NB4 (cell line): Measurements from ENCODE around the gene DISP2.
A peak's percentile ranks its signal among the peaks of the same experiment; 100 is the strongest.

Experiments used
- DNase-seq: peaks from one replicate; pipeline ENCODE4 v3.0.0; 2010; ENCODE audit warnings: low read depth
- H3K4me3 ChIP-seq: one replicate; pipeline ENCODE4 v1.5.1; 2011; ENCODE audit warnings: mild to moderate bottlenecking, low read depth, low read length, moderate library complexity
- CTCF ChIP-seq: IDR thresholded peaks from one replicate; pipeline ENCODE4 v1.5.1; 2012; ENCODE audit warnings: low read depth, low read length
- MAX ChIP-seq: IDR thresholded peaks from 2 replicates; pipeline ENCODE4 v1.6.1; 2011; ENCODE audit warnings: low read depth, low read length
- MYC ChIP-seq: IDR thresholded peaks from 2 replicates; pipeline ENCODE4 v1.6.1; 2011; ENCODE audit warnings: low read depth, low read length
- POLR2A ChIP-seq: IDR thresholded peaks from 2 replicates; pipeline ENCODE4 v1.6.1; 2011; ENCODE audit warnings: mild to moderate bottlenecking; ENCODE audit not compliant: insufficient read length; ENCODE audit errors: extremely low read depth

Gene DISP2

DNA sequence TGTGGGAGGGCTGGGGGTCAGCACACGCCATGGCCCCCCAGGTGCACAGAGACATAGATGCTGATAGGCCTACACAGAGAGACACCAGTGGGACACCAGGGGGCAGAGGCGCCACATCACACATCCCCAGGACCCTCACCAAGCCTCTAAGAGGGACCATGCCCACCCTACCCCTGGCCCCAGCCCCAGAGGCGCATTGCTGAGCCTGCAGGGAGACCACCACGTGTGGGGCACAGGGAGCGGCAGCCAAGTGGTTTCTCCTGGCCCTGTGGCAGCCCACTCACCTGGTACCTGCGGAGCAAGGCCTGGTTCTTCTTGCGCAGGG is 18.4 kb upstream of the DISP2 start:
- H3K4me3 ChIP-seq: no peak overlapping the region
- DNase-seq: no peak
- TF ChIP-seq CTCF: no peak
- TF ChIP-seq MYC: no peak
- no peak for TF ChIP-seq MAX

DNA sequence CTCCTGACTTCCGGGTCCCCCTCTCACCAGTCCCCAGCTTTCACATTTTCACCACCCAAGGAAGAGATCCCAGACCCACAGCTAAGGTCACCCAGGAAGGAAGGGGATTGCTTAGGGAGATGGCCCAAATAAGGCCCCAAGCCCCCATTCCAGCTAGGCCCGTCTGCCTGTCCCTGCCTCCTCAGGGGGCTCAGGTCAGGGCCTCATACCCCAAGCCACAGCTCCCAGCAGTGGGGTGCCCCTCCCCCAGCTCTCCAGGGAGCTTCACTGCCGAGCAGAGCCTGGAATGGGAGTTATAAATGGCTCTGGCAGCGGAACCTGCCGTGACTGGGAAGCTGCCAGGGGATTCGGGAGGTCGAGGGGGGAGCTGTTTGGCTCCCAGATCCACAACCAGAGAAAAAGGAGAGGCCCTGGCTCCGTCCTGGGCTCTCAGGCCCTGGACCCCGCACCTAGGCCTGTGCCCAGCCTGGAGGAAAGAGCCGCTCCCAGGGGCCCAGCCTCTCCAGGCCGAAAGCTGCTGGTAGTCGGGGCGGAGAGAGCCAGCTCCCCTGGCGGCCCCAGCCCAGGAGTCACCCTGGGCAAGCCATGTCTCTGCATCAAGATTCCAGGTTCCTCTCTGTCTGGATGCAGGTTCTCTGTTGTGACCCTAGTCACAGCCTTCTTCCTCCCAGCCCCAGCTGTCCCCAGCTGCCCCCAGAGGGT is 17.8 kb upstream of the DISP2 start:
- H3K4me3 ChIP-seq: no peak overlapping the region
- no peak for DNase-seq
- TF ChIP-seq MYC (no peak), POLR2A (no peak), CTCF (no peak), MAX (no peak)

- no peak for DNase-seq
- TF ChIP-seq POLR2A (no peak), CTCF (no peak), MAX (no peak), MYC (no peak)
- H3K4me3 ChIP-seq: no peak within 1 kb of the TSS
Observed at GRCh38 chr15:40340740-40341400, 17.1 kb upstream of the DISP2 start, which contains the start of gene CCDC9B. CCDC9B (minus strand) TSS chr15:40340939; CDS start chr15:40340819, 120 bp downstream.

DNA sequence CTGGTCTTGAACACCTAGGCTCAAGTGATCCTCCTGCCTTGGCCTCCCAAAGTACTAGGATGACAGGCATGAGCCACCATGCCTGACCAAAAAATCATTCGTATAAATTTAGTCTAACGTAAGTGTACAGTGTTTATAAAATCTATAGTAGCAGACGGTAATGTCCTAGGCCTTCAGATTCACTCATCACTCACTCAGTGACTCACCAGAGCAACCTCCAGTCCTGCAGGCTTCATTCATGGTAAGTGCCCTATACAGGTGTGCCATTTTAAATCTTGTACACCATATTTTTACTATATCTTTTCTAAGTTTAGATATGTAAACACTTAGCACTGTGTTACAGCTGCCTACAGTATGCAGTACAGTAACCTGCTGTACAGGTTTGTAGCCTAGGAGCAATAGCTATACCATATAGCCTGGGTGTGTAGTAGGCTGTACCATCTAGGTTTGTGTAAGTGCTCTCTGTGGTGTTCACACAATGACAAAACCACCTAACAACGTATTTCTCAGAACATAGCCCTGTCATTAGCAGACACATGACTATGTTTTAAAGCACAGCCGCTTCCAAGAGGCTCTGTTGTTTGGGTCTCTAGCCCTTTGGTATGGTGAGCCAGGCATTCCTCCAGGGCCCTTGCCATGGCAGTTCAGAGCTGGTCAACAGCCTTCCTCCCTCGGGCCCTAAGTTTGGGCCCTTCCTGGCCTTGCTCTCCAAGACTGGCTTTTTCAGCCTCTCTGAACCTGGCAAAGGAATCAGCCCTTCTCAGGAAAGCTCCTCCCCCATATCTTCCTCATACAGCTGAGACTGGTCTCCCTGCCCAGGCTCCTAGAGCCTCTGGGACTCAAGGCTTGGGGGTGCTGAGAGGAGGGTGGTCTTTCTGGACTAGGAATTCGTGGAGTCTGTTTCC is 15.4 kb upstream of the DISP2 start:
- no peak for DNase-seq
- H3K4me3 ChIP-seq: no peak overlapping the region
- TF ChIP-seq POLR2A (no peak), MYC (no peak), CTCF (no peak), MAX (no peak)

DNA sequence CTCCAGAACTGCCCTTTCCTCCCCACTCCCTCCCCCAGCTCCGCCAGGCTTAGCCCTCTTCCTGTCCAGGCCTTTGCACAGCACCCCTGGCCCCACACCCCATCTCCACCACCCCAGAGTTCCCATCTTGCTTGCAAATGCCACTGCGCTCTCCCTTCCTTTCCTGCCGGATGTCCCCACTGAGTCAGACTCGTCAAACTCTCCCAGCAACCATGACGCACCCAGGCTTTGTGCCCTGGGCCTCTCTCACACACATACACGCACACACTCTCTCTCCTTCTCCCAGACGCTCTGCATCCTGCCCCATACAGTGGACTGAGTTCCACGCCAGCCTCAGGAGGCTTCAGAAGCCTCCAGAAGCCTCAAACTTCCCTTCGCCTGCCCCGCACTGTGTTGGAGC is 14.5 kb upstream of the DISP2 start:
- H3K4me3 ChIP-seq: no peak overlapping the region
- no peak for TF ChIP-seq CTCF
- no peak for TF ChIP-seq MYC
- no peak for TF ChIP-seq MAX
- no peak for TF ChIP-seq POLR2A
- peak; percentile 88 for DNase-seq
